B cell (primary cell): Measurements from ENCODE around the gene WDR26.

Experiments
- CTCF ChIP-seq: fragments of 200-600 bp; IDR thresholded peaks from one replicate; pipeline ENCODE4 v1.8.0; 2022; ENCODE audit warnings: antibody characterized with exemption, mild to moderate bottlenecking
- EZH2 ChIP-seq: IDR thresholded peaks from 2 replicates; pipeline ENCODE4 v1.6.1; 2012; ENCODE audit warnings: borderline replicate concordance, low read depth, mild to moderate bottlenecking, moderate library complexity, low read length; ENCODE audit not compliant: insufficient read depth, poor library complexity, severe bottlenecking

- TF ChIP-seq CTCF = no peak
- no peak for TF ChIP-seq EZH2
Measured at GRCh38 chr1:224420106-224420505, 14.5 kb downstream of the WDR26 start.
